Measurements from ENCODE around the gene KIF6. TPM values are rescaled to one million over a fixed set of nuclear protein-coding genes. Genes with fewer than 3 reads are reported as not detected.

Gene KIF6, protein sequence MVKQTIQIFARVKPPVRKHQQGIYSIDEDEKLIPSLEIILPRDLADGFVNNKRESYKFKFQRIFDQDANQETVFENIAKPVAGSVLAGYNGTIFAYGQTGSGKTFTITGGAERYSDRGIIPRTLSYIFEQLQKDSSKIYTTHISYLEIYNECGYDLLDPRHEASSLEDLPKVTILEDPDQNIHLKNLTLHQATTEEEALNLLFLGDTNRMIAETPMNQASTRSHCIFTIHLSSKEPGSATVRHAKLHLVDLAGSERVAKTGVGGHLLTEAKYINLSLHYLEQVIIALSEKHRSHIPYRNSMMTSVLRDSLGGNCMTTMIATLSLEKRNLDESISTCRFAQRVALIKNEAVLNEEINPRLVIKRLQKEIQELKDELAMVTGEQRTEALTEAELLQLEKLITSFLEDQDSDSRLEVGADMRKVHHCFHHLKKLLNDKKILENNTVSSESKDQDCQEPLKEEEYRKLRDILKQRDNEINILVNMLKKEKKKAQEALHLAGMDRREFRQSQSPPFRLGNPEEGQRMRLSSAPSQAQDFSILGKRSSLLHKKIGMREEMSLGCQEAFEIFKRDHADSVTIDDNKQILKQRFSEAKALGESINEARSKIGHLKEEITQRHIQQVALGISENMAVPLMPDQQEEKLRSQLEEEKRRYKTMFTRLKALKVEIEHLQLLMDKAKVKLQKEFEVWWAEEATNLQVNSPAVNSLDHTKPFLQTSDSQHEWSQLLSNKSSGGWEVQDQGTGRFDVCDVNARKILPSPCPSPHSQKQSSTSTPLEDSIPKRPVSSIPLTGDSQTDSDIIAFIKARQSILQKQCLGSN
- total RNA-seq = under 1 TPM in 2 of 4 donors, not detected in 2; 0.19 to 0.38 TPM

- ATAC-seq (ENCODE audit: low FRiP score) (peak; percentile 100), DNase-seq (ENCODE audit: low spot score) (peak; percentile 72)
- TF ChIP-seq CTCF (IDR thresholded peaks at IDR 0.05) = no peak
Measured at GRCh38 chr6:39724787-39725631, at the start of gene KIF6. Gene KIF6, minus strand, starts transcription at chr6:39725408. Its CDS starts 98 bp downstream, at chr6:39725310.

DNA sequence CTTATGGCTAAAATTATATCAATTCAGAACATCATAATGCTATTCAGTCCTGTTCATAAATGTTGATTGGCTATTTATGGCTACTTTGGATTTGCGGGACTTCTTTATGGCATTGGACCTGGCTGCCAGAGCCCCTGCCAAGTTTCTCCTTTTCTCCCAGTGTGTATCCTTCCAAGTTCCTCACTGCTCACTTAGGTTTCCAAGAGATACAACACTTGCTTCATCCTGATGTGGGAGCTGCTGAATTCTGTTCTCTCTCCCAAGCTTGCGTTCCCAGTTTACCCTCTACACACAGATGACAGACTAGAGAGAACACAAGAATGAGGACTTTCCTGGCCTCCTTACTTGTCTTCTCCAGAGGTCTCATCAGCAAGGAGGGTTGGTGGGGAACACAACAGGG is 48.6 kb upstream of the KIF6 start:
- ATAC-seq (ENCODE audit: low FRiP score) (no peak), DNase-seq (ENCODE audit: low spot score) (no peak)
- TF ChIP-seq CTCF (IDR thresholded peaks at IDR 0.05) = no peak

DNA sequence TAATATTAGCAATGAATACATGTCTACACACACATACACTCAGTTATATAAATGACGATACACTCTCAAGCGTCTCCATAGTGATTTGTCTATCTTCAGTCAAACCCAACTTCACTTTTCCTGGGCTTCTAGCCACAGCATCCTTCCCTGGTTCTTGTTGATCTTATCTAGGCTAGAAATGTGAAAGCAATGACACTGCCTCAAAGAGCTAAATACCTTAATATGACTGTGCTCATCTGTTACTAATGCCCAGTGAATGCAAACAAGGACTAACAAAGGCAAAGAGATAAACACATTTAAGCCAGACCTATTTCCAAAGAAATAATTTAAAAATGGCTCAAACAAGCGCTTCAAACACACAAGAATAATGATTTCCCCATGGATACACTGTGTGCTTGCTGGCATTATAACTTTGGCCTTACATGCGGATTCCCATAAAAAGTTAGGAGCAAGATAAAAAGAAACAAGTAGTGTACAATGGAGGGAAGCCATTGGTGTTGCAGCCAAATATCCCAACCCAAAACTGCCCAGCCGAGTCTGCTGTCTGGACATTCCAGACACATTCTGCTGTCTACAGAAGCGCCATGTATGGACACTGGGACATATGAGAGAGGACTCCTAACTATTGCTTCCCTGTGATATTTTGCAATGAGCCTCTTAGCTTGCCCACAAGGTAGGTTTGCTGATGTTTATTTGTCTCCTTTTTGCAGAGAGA is 47.5 kb upstream of the KIF6 start:
- TF ChIP-seq CTCF (IDR thresholded peaks at IDR 0.05) = no peak
- ATAC-seq (ENCODE audit: low FRiP score) (no peak), DNase-seq (ENCODE audit: low spot score) (no peak)

GRCh38 chr6:39770446-39770845 is 45.2 kb upstream of the KIF6 start:
- ATAC-seq (ENCODE audit: low FRiP score) = no peak
- no peak for DNase-seq (ENCODE audit: low spot score)
- TF ChIP-seq CTCF (IDR thresholded peaks at IDR 0.05) = no peak

GRCh38 chr6:39769012-39769411 is 43.8 kb upstream of the KIF6 start:
- ATAC-seq (ENCODE audit: low FRiP score) = no peak
- TF ChIP-seq CTCF (IDR thresholded peaks at IDR 0.05) = no peak
- DNase-seq (ENCODE audit: low spot score) = no peak

DNA sequence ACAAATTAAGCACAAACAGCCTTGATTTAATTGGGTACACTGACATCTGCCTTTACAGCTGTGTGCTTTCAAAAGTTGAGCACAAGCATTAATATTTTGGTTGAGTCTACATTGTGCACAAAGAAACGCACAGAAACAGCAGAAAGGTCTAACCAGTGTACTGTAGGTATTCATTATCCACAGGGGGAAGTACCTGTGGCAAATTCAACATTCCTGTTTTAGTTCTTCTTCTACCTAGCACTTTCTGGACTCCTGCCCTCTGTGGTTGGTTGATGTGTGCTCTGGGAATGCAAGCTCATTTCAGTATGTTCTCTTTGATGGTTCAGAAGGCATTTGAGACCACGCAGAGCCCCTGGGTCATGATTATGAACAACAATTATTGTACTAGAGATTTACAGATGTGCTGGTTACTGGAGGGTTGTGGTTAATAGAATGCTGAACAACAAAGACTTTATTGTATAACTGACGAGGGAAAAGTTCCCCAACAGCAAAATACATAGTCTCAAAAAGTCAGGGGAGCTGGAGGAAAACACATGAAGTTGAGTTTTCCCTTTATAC is 40.4 kb upstream of the KIF6 start:
- ATAC-seq (ENCODE audit: low FRiP score) = no peak
- TF ChIP-seq CTCF (IDR thresholded peaks at IDR 0.05) = no peak
- DNase-seq (ENCODE audit: low spot score) = no peak

Measured in omental fat pad (tissue), 4 donors.